ENCODE data around the gene CPVL.

CPVL gene

GRCh38 chr7:29146057-29146706, at the start of gene CPVL:
CPVL (minus strand) TSS chr7:29146537; CDS start chr7:29121061, 25,476 bp downstream.
- FAIRE-seq (no peak), DNase-seq (ENCODE audit: insufficient read length, low spot score) (peak; percentile 31)

GRCh38 chr7:29194594-29195427, 48.5 kb upstream of the CPVL start, which contains the start of gene CHN2:
CHN2 (plus strand) TSS chr7:29194775.
- DNase-seq (ENCODE audit: insufficient read length, low spot score) (peak; percentile 34), FAIRE-seq (no peak)

- no peak for FAIRE-seq
- no peak for DNase-seq (ENCODE audit: insufficient read length, low spot score)
These were observed 47.9 kb upstream of the CPVL start for GRCh38 chr7:29194206-29194593.

GRCh38 chr7:29193316-29194205, 47.2 kb upstream of the CPVL start:
- FAIRE-seq (no peak), DNase-seq (ENCODE audit: insufficient read length, low spot score) (no peak)

- no peak for FAIRE-seq
These were observed 46.5 kb upstream of the CPVL start for GRCh38 chr7:29192811-29193210.

GRCh38 chr7:29192323-29192722, 46.0 kb upstream of the CPVL start:
- no peak for FAIRE-seq
- DNase-seq (ENCODE audit: insufficient read length, low spot score), result no peak

More at GRCh38 chr7:29192811-29193210, 46.5 kb upstream of the CPVL start:
- no peak for DNase-seq (ENCODE audit: insufficient read length, low spot score)

GRCh38 chr7:29190349-29191045, 44.2 kb upstream of the CPVL start:
- FAIRE-seq (no peak), DNase-seq (ENCODE audit: insufficient read length, low spot score) (no peak)

- FAIRE-seq (no peak), DNase-seq (ENCODE audit: insufficient read length, low spot score) (peak; percentile 31)
These were observed 43.4 kb upstream of the CPVL start for GRCh38 chr7:29189743-29190201.

GRCh38 chr7:29185613-29186012, 39.3 kb upstream of the CPVL start:
- no peak for FAIRE-seq

GRCh38 chr7:29184599-29184998, 38.3 kb upstream of the CPVL start:
- FAIRE-seq (no peak), DNase-seq (ENCODE audit: insufficient read length, low spot score) (no peak)

More at GRCh38 chr7:29185613-29186012, 39.3 kb upstream of the CPVL start:
- no peak for DNase-seq (ENCODE audit: insufficient read length, low spot score)

GRCh38 chr7:29179115-29179514, 32.8 kb upstream of the CPVL start:
- FAIRE-seq (no peak), DNase-seq (ENCODE audit: insufficient read length, low spot score) (no peak)

- no peak for DNase-seq (ENCODE audit: insufficient read length, low spot score)
These were observed 31.7 kb upstream of the CPVL start for GRCh38 chr7:29177963-29178600.

GRCh38 chr7:29173458-29173857, 27.1 kb upstream of the CPVL start:
- DNase-seq (ENCODE audit: insufficient read length, low spot score) (no peak), FAIRE-seq (no peak)

More at GRCh38 chr7:29177963-29178600, 31.7 kb upstream of the CPVL start:
- FAIRE-seq, result no peak

- DNase-seq (ENCODE audit: insufficient read length, low spot score) (no peak), FAIRE-seq (no peak)
These were observed 24.4 kb upstream of the CPVL start for GRCh38 chr7:29170781-29171180.

GRCh38 chr7:29167721-29168120, 21.4 kb upstream of the CPVL start:
- FAIRE-seq (no peak), DNase-seq (ENCODE audit: insufficient read length, low spot score) (no peak)

- DNase-seq (ENCODE audit: insufficient read length, low spot score) (no peak), FAIRE-seq (no peak)
These were observed 17.5 kb upstream of the CPVL start for GRCh38 chr7:29163854-29164253.

- no peak for DNase-seq (ENCODE audit: insufficient read length, low spot score)
- no peak for FAIRE-seq
These were observed 16.2 kb upstream of the CPVL start for GRCh38 chr7:29162577-29162976.

GRCh38 chr7:29161231-29161630, 14.9 kb upstream of the CPVL start:
- DNase-seq (ENCODE audit: insufficient read length, low spot score) (no peak), FAIRE-seq (no peak)

GRCh38 chr7:29160080-29160479, 13.7 kb upstream of the CPVL start:
- no peak for DNase-seq (ENCODE audit: insufficient read length, low spot score)
- FAIRE-seq, result no peak
